Prostate gland (tissue), 2 donors: Measurements from ENCODE around the gene TLR5. TPM values are rescaled to one million over a fixed set of nuclear protein-coding genes. Genes with fewer than 3 reads are reported as not detected.

Experiments used
- DNase-seq: peaks from one replicate; pipeline ENCODE4 v3.0.0-alpha.2; 2019; ENCODE audit warnings: low spot score
- H3K27ac ChIP-seq, 2 donors: fragments of 200-600 bp; sonication (generic); 2 replicates each; pipeline ENCODE4 v1.5.1; 2017 to 2019
- H3K27me3 ChIP-seq: fragments of 200-600 bp; sonication (generic); replicated peaks from 2 replicates; pipeline ENCODE4 v1.5.1; 2019; ENCODE audit not compliant: insufficient read depth
- H3K36me3 ChIP-seq, 2 donors: fragments of 200-600 bp; sonication (generic); 1 replicate in 1 of 2; 2 replicates in 1 of 2; pipeline versions ENCODE4 v1.5.1 to v1.8.1; 2017 to 2019
- H3K4me1 ChIP-seq: fragments of 200-600 bp; sonication (generic); replicated peaks from 2 replicates; pipeline ENCODE4 v1.5.1; 2019
- H3K4me3 ChIP-seq, 2 donors: fragments of 200-600 bp; sonication (generic); 2 replicates each; pipeline ENCODE4 v1.5.1; 2017 to 2019
- H3K9me3 ChIP-seq: fragments of 200-600 bp; sonication (generic); 2 replicates; pipeline ENCODE4 v1.5.1; 2017
- CTCF ChIP-seq, 4 experiments: fragments of 200-600 bp in 2 of 4; fragments of 450-650 bp in 2 of 4; sonication (generic) in 2 of 4; IDR thresholded peaks; 1 replicate in 3 of 4; 2 replicates in 1 of 4; pipeline ENCODE4 v1.5.1; 2016 to 2019; ENCODE audit warnings: antibody characterized with exemption in 4 of 4, mild to moderate bottlenecking in 2 of 4, moderate library complexity in 2 of 4
- POLR2A ChIP-seq: fragments of 450-650 bp; IDR thresholded peaks from one replicate; pipeline ENCODE4 v1.6.1; 2016; ENCODE audit warnings: antibody characterized with exemption, mild to moderate bottlenecking
- POLR2AphosphoS5 ChIP-seq: sonication (generic); formaldehyde crosslinking; IDR thresholded peaks from one replicate; pipeline ENCODE4 v1.6.1; 2017; ENCODE audit warnings: antibody characterized with exemption
- WGBS: methylation state at CpG from one replicate; pipeline ENCODE4 v1.1.5; 2018; 5-methylcytosine and 5-hydroxymethylcytosine counted together
- intact Hi-C: fragments of 100-400 bp; cut with DNase I; formaldehyde crosslinking; loops from one replicate; pipeline ENCODE4 v1.14.2; 2022
- total RNA-seq, 2 donors: library from RNA; depleted of rRNA; stranded (reverse); fragments of >200 nt; gene quantifications; one replicate each; pipeline ENCODE4 v1.1.0, GENCODE V29; 2016

Gene TLR5
- total RNA-seq, 2 donors from 2014 or later, result 7.4 to 14.2 TPM

DNA sequence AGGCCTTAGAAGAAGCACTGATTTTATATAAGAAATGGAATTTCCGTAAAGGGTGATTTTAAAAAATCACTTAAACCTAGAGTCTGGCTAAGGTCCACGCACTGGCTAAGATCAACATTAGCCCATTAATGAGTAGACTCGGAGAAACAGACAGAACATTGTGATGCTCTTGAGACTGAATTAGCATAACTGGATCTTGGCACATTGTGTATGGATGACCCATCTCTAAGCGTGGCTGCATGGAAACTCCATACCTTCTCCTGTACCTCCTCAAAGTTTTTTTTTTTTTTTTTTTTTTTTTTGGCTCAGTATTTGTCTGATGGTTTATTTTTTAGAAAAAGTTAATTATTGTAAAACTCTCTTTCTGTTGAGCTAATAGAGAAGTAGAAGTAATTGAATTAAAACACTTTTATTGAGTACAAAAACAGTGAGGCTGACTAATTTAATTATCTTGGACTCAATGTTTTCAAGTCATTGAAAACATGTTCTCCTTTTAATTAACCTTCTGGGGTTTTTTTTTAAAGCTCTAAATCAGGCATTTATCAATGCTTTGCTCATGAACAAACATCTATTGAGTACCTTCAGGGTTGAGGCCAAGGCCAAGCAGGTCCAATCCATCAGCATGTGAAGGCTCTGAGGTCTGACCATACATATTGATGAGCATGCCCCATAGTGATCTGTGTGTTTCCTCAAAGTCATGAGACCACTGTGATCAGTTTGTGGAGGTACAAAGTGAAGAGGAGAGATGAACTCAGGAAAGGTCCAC, 74.0 kb downstream of the TLR5 start:
- H3K9me3 ChIP-seq, result no peaks in the 10 kb centered on the region
- intact Hi-C loops, result no loop called here
- WGBS, result 55% methylated on average over 4 of the region's 4 CpGs
- DNase-seq, result no peak
- no peaks in the 10 kb centered on the region for H3K36me3 ChIP-seq
- TF ChIP-seq CTCF (IDR thresholded peaks at IDR 0.05), result no peak
- no peak for TF ChIP-seq POLR2AphosphoS5
- no peak for TF ChIP-seq POLR2A
- H3K27ac ChIP-seq, result no peak overlapping the region
- H3K4me3 ChIP-seq, result no peak overlapping the region
- no peaks in the 10 kb centered on the region for H3K27me3 ChIP-seq
- H3K4me1 ChIP-seq, result no peaks in the 10 kb centered on the region

- Histone ChIP-seq H3K36me3 (no peaks in the 10 kb centered on the region), H3K4me3 (no peak overlapping the region), H3K27me3 (no peaks in the 10 kb centered on the region), H3K27ac (no peak overlapping the region), H3K9me3 (no peaks in the 10 kb centered on the region), H3K4me1 (no peaks in the 10 kb centered on the region)
- 95% methylated on average over 6 of the region's 6 CpGs for WGBS
- no peak for DNase-seq
- intact Hi-C loops, result no loop called here
- TF ChIP-seq CTCF (IDR thresholded peaks at IDR 0.05) (no peak), POLR2A (no peak), POLR2AphosphoS5 (no peak)
Measured at GRCh38 chr1:223067914-223068313, 75.1 kb downstream of the TLR5 start.

DNA sequence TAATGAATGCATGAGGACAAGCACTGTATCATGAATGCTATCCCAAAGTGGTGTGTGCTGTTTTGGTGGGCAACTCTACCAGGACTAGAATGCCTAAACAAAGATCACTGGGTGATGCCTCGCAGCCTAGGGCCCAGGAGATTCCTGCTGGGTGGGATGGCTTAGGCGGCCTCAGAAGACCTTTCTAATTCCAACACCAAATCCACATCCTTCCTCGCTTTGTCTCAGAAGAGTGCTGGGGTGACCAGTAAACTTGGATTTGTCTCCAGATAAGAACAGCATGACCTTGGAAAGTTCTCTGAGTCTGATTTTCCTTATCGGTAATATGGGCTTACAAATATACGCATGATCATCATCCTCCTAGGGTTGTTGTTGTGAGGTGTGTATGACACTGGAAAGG, 76.6 kb downstream of the TLR5 start:
- Histone ChIP-seq H3K27me3 (no peaks in the 10 kb centered on the region), H3K36me3 (no peaks in the 10 kb centered on the region), H3K9me3 (no peaks in the 10 kb centered on the region), H3K27ac (no peak overlapping the region), H3K4me3 (no peak overlapping the region), H3K4me1 (no peaks in the 10 kb centered on the region)
- TF ChIP-seq CTCF (IDR thresholded peaks at IDR 0.05) (no peak), POLR2A (no peak), POLR2AphosphoS5 (no peak)
- DNase-seq, result no peak
- WGBS, result 84% methylated on average over 5 of the region's 5 CpGs
- intact Hi-C loops, result no loop called here

- Histone ChIP-seq H3K27ac (no peak overlapping the region), H3K36me3 (no peaks in the 10 kb centered on the region), H3K4me1 (no peaks in the 10 kb centered on the region), H3K9me3 (no peaks in the 10 kb centered on the region), H3K27me3 (no peaks in the 10 kb centered on the region), H3K4me3 (no peak overlapping the region)
- 56% methylated on average over 3 of the region's 3 CpGs for WGBS
- TF ChIP-seq POLR2AphosphoS5 (no peak), POLR2A (no peak), CTCF (IDR thresholded peaks at IDR 0.05) (no peak)
- intact Hi-C loops, result no loop called here
- no peak for DNase-seq
Measured at GRCh38 chr1:223062177-223062576, 80.9 kb downstream of the TLR5 start.

GRCh38 chr1:223059526-223059925, 83.5 kb downstream of the TLR5 start:
- no peaks in the 10 kb centered on the region for H3K27me3 ChIP-seq
- no peaks in the 10 kb centered on the region for H3K9me3 ChIP-seq
- intact Hi-C loops, result no loop called here
- H3K4me3 ChIP-seq, result no peak overlapping the region
- no peak overlapping the region for H3K27ac ChIP-seq
- no peaks in the 10 kb centered on the region for H3K4me1 ChIP-seq
- no peak for TF ChIP-seq POLR2A
- DNase-seq, result no peak
- 96% methylated on average over 9 of the region's 9 CpGs for WGBS
- no peaks in the 10 kb centered on the region for H3K36me3 ChIP-seq

Other genes with a start within 250 kb of the TLR5 start
- gene SUSD4, start 220.9 kb upstream of the TLR5 start, total RNA-seq, result 10 to 100 TPM; 10.7 to 26.7 TPM